GM21360 (cell line): ENCODE results near the gene HHATL.

ENCODE experiments used
- ATAC-seq: cut with Tn5 transposase; IDR thresholded peaks from one replicate; pipeline ENCODE4 v1.9.1; 2021; ENCODE audit warnings: mild to moderate bottlenecking, moderate library complexity; ENCODE audit not compliant: unreplicated experiment

Gene HHATL

DNA sequence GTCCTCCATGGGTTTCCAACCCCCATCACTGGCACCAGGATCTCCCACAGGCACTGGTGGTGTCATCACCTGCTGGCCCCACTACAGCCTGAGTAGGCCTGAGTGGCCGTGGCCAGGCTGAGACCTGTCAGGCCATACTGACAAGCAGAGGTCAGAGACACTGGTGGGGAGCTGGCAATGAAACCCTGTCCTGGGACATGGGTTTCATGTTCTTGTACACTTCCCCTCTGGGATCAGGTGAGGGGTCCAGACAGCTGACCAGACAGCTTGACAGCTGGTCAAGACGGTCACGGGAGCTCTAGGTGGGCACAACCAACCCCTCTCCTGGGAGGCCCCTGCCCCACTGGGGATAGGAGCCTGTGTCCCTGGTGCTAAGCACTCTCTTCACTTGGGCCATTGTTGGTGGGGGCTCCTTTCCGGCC lies 36.0 kb downstream of the HHATL start:
- no peak for ATAC-seq

GRCh38 chr3:42666022-42666421 lies 36.6 kb downstream of the HHATL start:
- no peak for ATAC-seq

- no peak for ATAC-seq
Observed at GRCh38 chr3:42665050-42665878, 37.3 kb downstream of the HHATL start.

DNA sequence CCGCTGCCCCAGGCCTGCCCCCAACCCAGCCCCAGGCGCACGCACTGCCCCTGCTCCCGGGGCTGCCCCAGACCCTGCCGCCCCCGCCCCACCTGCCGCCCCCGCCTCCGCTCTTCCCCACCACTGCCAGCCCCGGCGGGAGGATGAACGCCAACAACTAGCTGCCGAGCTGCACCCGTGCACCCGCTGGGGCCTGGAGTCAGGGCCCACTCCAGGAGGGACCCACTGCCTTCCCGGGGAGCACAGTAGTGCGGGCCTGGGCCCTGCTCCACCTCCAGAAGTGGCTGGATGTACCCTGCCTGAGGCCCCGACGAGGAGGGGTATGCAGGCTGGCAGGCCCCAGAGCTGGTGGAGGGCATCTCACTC lies 38.2 kb downstream of the HHATL start:
- ATAC-seq: no peak

GRCh38 chr3:42663581-42664437 lies 38.8 kb downstream of the HHATL start:
- ATAC-seq: no peak

DNA sequence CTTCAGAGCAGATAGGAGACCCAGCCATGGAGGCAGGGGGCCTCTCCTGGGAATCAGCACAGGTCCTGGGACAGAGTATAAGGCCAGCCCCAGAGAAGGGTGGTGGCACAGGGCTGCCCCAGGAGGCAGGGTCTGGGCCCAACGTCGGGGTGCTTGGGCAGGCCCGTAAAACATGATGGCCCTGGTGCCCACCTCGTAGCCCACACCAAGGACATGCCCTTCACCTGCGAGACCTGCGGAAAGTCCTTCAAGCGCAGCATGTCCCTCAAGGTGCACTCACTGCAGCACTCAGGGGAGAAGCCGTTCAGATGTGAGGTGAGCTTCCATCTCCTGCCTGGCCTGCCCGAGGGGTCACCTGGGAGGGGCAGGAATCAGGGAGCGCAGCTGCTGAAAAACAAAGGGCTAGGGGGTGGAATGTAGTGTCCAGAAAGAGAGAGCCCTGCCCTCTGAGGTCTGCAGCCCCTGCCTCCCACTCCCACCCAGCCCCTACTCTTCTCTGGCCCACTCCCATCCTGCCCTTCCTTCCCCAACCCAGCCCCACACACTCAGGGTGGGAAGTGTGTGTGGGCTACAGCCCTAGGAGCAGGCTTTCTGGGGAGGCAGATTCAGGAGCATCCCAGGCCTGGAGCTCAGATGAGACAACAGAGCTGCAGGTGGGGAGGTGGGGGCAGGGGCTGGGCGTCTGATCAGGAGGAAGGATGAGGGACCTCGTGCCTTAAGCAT lies 39.6 kb downstream of the HHATL start:
- no peak for ATAC-seq

DNA sequence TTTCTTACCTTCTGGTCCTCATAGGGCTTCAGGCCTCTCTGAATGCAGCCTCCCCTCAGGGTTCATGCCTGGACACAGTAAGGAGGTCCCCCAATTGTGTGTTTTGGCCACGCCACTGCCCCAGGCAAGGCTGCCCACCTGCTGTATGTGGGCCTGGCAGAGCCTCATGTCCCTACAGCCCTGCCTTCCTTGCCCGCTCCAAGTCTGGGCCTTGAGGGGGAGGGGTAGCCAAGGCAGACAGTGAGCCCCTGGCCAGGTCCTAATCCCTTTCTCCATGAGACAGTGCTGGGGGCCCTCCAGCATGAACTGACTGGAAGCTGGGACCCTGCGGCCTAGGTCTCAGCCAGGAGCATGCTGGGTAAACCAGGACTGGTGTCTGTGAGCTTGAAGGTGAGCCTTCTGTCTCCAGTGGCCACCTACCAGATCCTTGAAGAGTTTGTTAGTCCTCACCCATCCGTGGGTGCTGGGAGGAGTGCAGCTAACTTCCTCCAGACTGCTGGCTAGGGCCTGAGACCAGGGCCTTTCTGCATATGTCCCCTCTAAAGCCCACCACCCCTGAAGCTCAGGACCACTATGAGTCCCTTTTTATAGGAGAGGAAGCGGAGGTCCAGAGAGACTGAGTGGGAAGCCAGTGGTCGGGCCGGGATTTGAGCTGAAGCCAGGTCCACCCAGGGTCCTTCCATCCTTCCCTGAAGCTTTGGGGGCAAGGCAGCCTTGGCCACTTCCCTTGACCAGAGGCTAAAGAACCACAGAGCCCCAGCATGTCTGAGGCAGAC lies 40.4 kb downstream of the HHATL start:
- ATAC-seq: no peak

GRCh38 chr3:42661593-42662022 lies 41.0 kb downstream of the HHATL start:
- no peak for ATAC-seq

GRCh38 chr3:42660898-42661297 lies 41.7 kb downstream of the HHATL start:
- ATAC-seq: no peak

- ATAC-seq: no peak
Observed at GRCh38 chr3:42660131-42660715, 42.4 kb downstream of the HHATL start.

GRCh38 chr3:42659451-42660130 lies 43.0 kb downstream of the HHATL start:
- ATAC-seq: no peak

GRCh38 chr3:42658771-42659390 lies 43.7 kb downstream of the HHATL start:
- ATAC-seq: no peak

GRCh38 chr3:42658091-42658770 lies 44.4 kb downstream of the HHATL start:
- ATAC-seq: no peak

GRCh38 chr3:42657675-42658074 lies 44.9 kb downstream of the HHATL start:
- ATAC-seq: no peak

- ATAC-seq: no peak
Observed at GRCh38 chr3:42656680-42657610, 45.7 kb downstream of the HHATL start.

DNA sequence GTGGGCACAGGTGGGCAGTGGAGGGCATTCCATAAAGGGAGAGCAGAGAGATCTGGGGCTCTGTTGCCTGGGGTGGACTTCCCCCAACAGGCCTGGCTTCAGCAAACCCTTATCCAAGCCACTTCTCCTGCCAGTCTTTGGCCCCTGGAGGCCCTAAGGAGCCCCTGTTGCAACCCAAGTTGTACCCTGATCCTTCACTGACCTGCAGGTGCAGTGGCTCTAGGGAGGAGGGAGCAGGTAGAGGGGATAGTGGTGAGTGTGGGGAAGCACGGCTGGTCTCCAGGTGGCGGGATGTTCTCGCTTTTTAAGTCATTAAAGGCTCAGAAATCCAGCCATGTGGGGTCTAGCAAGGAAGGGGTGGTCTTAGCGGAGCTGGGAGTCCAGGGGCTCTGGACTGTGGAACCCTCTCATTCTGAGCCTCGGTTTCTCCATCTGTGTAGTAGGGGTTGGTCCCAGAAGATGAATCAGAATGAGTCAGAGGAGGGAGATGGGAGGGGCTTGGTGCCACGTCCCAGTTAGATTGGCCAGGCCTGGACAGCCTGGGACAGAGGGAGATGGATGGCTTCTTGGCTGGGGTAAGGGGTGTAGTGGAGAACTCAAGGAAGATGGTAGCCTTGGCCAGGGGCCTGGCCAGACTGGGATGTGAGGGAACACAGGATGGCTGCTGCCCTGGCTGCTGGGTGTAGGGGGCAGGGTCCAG lies 46.5 kb downstream of the HHATL start:
- no peak for ATAC-seq

GRCh38 chr3:42655331-42655888 lies 47.2 kb downstream of the HHATL start:
- ATAC-seq: no peak
